ENCODE measurements around the gene ATXN1. TPM values are rescaled to one million over a fixed set of nuclear protein-coding genes. Genes with fewer than 3 reads are reported as not detected.

The ATXN1 gene
- polyA plus RNA-seq, 1 of the 3 experiments (the other 2 are of a cell fraction): 7.9 TPM

DNA sequence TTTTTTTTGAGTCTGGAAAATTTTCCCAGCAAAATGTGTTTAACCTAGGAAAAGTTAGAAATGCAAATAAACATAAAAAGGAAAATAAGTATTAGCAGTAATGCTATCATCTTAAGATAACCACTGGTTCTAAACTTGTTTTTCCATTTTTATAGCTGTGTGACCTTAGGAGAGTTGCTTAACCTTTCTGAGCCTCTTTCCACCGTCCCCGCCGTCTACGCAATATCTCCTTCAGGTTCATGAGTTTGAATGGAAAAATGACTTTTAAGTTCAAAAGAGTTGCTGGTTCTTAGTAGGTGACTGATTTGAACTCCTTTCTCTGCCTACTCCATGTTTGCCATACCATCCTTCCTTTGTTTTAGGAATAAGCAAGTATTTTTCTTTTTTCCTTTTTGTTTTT, 478.9 kb downstream of the ATXN1 start:
- Histone ChIP-seq H4K20me1 (ENCODE audit: insufficient read depth) (no peaks in the 10 kb centered on the region), H3K4me1 (ENCODE audit: control insufficient read depth in 1 of 2, insufficient read depth in 2 of 2, low read depth in 1 of 2, low read length in 1 of 2) (peaks cover 0 to 8% of the 10 kb centered on the region in 2 experiments; a peak in 2 of 4 replicates), H3K4me2 (no peak overlapping the region), H3K9me2 (no peaks in the 10 kb centered on the region), H3K27me3 (ENCODE audit: insufficient read depth) (no peaks in the 10 kb centered on the region), H3F3A (replicated peaks; ENCODE audit: insufficient read depth) (no peaks in the 10 kb centered on the region), H3K36me3 (replicated peaks in 1 of 2; ENCODE audit: control insufficient read depth in 1 of 2, insufficient read depth in 2 of 2, low read length in 1 of 2) (no peaks in the 10 kb centered on the region), H3K9me3 (no peaks in the 10 kb centered on the region), H3K4me3 (ENCODE audit: low read depth in 2 of 2, low read length in 1 of 2) (no peak overlapping the region), H3K9ac (no peak overlapping the region), H2AFZ (ENCODE audit: low read depth) (no peak overlapping the region), H3K79me2 (ENCODE audit: insufficient read depth) (no peaks in the 10 kb centered on the region), H3K27ac (ENCODE audit: low read depth in 2 of 2, low read length in 1 of 2) (no peak overlapping the region)
- TF ChIP-seq, protein P1, sequence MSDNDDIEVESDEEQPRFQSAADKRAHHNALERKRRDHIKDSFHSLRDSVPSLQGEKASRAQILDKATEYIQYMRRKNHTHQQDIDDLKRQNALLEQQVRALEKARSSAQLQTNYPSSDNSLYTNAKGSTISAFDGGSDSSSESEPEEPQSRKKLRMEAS (IDR thresholded peaks at IDR 0.05; ENCODE audit: low read depth): no peak
- no peak for TF ChIP-seq TCF12 (IDR thresholded peaks at IDR 0.05)
- no peak for TF ChIP-seq FOSL2 (IDR thresholded peaks at IDR 0.05; ENCODE audit: borderline replicate concordance, low read depth)
- no peak for TF ChIP-seq FOXJ3 (CRISPR knock-in tag; IDR thresholded peaks at IDR 0.05)
- no peak for TF ChIP-seq RXRA (IDR thresholded peaks at IDR 0.05; ENCODE audit: borderline replicate concordance, low read depth)
- no peak for TF ChIP-seq EZH2phosphoT487 (IDR thresholded peaks at IDR 0.05; ENCODE audit: borderline replicate concordance, low read depth)
- no peak for TF ChIP-seq RFX5 (IDR thresholded peaks at IDR 0.05; ENCODE audit: low read length)
- TF ChIP-seq, protein P2, sequence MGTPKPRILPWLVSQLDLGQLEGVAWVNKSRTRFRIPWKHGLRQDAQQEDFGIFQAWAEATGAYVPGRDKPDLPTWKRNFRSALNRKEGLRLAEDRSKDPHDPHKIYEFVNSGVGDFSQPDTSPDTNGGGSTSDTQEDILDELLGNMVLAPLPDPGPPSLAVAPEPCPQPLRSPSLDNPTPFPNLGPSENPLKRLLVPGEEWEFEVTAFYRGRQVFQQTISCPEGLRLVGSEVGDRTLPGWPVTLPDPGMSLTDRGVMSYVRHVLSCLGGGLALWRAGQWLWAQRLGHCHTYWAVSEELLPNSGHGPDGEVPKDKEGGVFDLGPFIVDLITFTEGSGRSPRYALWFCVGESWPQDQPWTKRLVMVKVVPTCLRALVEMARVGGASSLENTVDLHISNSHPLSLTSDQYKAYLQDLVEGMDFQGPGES (IDR thresholded peaks at IDR 0.05; ENCODE audit: low read depth, low read length): no peak
- TF ChIP-seq ELF1 (IDR thresholded peaks at IDR 0.05): no peak
- TF ChIP-seq, protein P3, sequence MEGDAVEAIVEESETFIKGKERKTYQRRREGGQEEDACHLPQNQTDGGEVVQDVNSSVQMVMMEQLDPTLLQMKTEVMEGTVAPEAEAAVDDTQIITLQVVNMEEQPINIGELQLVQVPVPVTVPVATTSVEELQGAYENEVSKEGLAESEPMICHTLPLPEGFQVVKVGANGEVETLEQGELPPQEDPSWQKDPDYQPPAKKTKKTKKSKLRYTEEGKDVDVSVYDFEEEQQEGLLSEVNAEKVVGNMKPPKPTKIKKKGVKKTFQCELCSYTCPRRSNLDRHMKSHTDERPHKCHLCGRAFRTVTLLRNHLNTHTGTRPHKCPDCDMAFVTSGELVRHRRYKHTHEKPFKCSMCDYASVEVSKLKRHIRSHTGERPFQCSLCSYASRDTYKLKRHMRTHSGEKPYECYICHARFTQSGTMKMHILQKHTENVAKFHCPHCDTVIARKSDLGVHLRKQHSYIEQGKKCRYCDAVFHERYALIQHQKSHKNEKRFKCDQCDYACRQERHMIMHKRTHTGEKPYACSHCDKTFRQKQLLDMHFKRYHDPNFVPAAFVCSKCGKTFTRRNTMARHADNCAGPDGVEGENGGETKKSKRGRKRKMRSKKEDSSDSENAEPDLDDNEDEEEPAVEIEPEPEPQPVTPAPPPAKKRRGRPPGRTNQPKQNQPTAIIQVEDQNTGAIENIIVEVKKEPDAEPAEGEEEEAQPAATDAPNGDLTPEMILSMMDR (IDR thresholded peaks at IDR 0.05): no peak
- no peak for TF ChIP-seq MXI1 (IDR thresholded peaks at IDR 0.05; ENCODE audit: low read depth, low read length)
- no peak for TF ChIP-seq NFIC (IDR thresholded peaks at IDR 0.05; ENCODE audit: borderline replicate concordance)
- TF ChIP-seq, protein P4, sequence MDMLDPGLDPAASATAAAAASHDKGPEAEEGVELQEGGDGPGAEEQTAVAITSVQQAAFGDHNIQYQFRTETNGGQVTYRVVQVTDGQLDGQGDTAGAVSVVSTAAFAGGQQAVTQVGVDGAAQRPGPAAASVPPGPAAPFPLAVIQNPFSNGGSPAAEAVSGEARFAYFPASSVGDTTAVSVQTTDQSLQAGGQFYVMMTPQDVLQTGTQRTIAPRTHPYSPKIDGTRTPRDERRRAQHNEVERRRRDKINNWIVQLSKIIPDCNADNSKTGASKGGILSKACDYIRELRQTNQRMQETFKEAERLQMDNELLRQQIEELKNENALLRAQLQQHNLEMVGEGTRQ (IDR thresholded peaks at IDR 0.05; ENCODE audit: borderline replicate concordance, low read depth, low read length): no peak
- no peak for TF ChIP-seq CHD2 (IDR thresholded peaks at IDR 0.05; ENCODE audit: low read length, partially characterized antibody)
- no peak for TF ChIP-seq SIN3A (IDR thresholded peaks at IDR 0.05; ENCODE audit: borderline replicate concordance, low read depth, low read length)
- TF ChIP-seq RAD21 (IDR thresholded peaks at IDR 0.05; ENCODE audit: low read length): no peak
- no peak for TF ChIP-seq YY1 (IDR thresholded peaks at IDR 0.05; ENCODE audit: low read depth)
- TF ChIP-seq, protein P5, sequence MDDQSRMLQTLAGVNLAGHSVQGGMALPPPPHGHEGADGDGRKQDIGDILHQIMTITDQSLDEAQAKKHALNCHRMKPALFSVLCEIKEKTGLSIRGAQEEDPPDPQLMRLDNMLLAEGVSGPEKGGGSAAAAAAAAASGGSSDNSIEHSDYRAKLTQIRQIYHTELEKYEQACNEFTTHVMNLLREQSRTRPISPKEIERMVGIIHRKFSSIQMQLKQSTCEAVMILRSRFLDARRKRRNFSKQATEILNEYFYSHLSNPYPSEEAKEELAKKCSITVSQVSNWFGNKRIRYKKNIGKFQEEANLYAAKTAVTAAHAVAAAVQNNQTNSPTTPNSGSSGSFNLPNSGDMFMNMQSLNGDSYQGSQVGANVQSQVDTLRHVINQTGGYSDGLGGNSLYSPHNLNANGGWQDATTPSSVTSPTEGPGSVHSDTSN (IDR thresholded peaks at IDR 0.05): no peak
- TF ChIP-seq, protein P6, sequence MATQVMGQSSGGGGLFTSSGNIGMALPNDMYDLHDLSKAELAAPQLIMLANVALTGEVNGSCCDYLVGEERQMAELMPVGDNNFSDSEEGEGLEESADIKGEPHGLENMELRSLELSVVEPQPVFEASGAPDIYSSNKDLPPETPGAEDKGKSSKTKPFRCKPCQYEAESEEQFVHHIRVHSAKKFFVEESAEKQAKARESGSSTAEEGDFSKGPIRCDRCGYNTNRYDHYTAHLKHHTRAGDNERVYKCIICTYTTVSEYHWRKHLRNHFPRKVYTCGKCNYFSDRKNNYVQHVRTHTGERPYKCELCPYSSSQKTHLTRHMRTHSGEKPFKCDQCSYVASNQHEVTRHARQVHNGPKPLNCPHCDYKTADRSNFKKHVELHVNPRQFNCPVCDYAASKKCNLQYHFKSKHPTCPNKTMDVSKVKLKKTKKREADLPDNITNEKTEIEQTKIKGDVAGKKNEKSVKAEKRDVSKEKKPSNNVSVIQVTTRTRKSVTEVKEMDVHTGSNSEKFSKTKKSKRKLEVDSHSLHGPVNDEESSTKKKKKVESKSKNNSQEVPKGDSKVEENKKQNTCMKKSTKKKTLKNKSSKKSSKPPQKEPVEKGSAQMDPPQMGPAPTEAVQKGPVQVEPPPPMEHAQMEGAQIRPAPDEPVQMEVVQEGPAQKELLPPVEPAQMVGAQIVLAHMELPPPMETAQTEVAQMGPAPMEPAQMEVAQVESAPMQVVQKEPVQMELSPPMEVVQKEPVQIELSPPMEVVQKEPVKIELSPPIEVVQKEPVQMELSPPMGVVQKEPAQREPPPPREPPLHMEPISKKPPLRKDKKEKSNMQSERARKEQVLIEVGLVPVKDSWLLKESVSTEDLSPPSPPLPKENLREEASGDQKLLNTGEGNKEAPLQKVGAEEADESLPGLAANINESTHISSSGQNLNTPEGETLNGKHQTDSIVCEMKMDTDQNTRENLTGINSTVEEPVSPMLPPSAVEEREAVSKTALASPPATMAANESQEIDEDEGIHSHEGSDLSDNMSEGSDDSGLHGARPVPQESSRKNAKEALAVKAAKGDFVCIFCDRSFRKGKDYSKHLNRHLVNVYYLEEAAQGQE (IDR thresholded peaks at IDR 0.05; ENCODE audit: low read depth, low read length): no peak
- WGBS (ENCODE audit: low lambda C conversion rate): 94% methylated on average over 4 of the region's 4 CpGs
- ChIA-PET POLR2A (no interaction called here), CTCF (no interaction called here)
- DNase-seq: no peak

Data from SK-N-SH (cell line).